HG03159 (cell line): ENCODE measurements around the gene NXPH1.

Experiments used
- ATAC-seq: cut with Tn5 transposase; IDR thresholded peaks from one replicate; pipeline ENCODE4 v1.9.1; 2021; ENCODE audit warnings: mild to moderate bottlenecking, moderate library complexity; ENCODE audit not compliant: unreplicated experiment

Gene NXPH1

DNA sequence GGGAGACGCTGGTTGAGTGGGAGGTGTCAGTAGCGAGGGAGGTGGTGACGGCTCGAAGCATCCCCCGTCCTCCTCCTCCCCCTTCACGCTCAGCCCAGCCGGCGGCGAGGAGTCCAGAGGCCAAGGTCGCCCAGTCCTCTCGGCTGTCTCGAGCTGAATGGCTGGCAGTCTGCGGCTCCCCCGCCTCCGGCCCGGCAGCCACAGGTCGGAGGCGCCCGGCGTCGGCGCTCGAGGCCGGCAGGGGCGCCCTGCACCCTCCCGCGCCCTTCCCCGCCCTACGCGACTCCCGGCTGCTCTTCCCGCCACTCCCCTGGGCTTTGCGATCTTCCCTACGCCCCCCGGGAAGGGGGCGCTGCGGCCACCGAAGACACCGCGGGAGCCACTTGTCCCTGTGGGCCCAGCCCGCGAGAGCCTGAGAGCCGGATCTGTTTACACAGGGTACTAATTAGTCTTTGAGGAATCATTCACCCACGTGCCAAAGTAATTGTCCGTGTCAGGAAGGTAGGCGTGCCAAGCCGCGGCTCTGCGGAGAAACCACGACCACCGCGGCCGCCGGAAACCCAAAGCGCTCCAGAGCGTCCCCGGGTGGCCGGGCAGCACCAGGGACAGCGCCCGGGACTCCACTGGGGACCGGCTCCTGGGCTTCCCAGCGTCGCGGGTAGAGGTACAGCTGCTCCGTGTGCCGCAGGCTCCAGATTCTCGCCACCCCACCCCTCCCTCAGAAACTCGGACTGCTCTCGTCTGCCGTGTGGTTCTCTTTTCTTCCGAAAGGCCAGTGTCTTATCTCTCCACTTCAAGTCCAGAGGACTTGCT, at the start of gene NXPH1:
NXPH1 (plus strand) TSS at position 133 of the 813 bp plus-strand sequence.
- ATAC-seq = no peak

GRCh38 chr7:8384901-8385300, 48.5 kb upstream of the NXPH1 start:
- no peak for ATAC-seq

DNA sequence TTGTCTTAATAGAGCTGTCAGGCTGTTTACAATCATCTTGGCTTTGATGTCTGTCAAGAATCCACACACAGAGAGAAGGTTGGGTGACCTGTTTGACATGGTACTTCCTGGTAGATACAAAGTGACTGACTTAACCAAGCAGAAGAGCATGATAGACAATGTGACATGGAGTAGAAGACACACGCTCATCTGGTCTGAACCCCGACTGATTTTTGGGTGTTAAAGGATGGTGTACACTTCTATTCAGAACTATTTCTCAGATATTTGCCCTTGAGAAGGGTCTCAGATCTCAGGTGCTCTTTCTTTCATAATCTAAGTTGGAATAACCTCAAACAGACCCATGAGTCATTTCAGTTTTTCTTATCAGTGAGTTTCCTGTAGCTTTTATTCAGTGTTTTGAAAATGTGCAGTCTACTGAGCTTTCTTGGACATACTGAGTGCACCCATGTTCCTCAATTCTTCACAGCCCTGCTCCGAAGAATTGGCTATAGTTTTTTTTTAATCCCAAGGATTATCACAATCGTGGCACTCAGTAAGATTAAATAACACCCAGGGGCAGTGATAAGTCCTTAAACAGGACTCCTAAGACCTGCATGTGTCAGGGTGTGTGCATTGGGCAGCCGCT, 46.4 kb upstream of the NXPH1 start:
- ATAC-seq = peak; percentile 81

GRCh38 chr7:8387551-8388256, 45.7 kb upstream of the NXPH1 start:
- peak; percentile 38 for ATAC-seq

DNA sequence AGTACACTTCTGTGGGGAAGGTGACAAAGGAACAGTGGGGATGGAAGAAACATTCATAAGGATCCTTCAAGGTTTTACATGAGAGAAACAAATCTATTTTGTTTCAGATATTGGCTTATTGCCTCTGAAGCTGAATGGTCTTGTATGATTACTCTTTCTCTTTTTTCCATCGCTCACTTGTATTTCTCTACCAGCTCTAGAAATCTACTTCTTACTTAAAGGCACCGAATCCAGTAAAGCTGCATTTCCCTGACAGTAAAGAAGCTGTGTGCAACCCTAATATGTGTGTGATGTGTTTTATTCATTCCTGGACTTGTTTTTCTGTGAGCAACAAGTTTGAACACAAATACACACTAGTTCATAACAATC, 45.2 kb upstream of the NXPH1 start:
- no peak for ATAC-seq

DNA sequence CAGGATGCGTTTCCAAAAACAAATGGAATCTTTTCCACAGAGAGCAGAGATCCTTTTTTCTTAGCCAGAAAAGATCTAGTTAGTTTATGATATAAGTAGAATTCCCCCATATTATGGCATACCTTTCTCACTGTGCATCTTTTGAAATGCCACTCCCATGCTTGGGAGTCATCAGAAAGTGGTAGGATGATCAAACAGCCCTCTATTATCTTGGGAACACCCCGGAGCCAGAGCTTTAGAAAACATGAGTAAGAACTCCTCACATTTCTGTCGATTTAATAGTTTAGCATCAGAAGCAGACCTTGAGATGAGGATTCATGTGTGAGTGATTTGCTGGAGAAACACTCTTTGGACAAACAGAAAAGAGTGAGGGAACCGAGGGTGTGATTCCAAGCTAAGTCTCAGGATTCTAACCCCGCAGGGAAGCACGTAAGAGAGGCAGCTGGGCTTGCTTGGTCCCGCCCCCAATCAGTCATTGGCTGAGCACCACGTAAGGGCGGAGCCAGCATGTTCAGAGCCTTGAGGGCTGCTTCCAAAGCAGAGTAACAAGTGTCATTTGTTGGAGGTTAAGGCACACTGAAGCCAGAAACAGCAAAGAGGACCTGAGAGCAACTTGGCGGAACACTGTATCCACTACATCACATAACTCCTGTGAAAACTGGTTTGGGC, 43.7 kb upstream of the NXPH1 start:
- ATAC-seq = no peak

DNA sequence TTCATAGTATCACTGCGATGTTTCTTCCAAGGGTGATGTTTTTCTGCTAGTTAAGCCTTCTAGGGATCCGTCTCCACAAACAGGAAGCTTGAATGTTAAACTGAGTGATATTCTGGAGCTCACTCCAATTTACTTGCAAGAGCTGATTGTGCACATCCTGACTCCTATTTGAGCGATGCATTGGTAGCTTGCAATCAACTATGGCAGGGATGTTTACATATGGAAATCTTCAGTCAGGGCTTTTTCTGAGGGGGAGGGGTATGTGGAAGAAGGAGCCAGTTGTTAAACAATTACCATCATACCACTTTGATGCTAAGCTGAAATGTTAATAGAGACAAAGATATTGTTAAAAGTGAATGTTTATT, 43.2 kb upstream of the NXPH1 start:
- ATAC-seq = no peak

DNA sequence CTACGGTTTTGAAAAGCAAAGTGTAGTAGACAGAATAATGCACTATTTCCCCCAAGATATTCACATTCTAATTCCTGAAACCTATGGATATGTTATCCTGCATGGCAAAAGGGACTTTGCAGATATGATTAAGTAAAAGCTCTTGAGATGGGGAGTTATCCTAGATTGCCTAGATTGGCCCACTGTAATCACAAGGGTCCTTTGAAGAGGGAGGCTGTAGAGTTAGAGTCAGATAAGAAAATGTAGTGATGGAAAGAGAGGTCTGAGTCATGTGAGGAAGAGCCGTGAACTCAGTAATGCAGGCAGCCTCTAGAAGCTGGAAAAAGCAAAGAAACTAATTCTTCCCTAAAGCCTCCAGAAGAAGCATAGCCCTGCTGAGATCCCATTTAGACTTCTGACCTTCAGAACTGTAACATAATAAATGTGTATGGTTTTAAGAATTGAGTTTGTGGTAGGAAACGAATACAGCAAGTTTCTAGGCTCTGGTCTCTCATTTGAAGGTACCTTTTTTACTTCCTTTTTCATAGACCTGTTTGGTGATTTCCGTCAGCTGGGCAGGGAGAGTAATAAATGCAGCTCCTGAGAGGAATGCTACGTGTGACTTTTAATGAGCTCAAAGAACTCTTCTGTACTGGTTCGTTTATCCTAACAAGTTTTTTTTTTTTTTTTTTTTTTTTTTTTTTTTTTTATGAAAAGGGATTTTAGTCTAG, 41.9 kb upstream of the NXPH1 start:
- peak; percentile 42 for ATAC-seq

DNA sequence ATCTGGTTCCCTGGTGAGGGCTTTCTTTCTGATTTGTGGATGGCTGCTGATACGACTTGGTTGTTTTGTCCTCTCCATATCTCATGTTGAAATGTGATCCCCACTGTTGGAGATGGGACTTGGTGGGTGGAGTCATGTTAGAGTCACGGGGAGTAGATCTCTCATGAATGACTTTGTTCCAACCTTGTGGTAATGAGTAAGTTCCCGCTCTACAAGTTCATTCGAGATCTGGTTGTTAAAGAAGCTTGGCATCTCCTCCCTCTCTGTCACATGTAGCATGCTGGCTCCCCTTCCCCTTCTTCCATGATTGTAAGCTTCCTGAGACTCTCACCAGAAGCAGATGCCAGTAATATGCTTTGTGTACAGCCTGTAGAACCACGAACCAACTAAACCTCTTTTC, 37.1 kb upstream of the NXPH1 start:
- ATAC-seq = no peak

GRCh38 chr7:8408871-8409270, 24.5 kb upstream of the NXPH1 start:
- no peak for ATAC-seq

- ATAC-seq = no peak
Observed at GRCh38 chr7:8411103-8411502, 22.3 kb upstream of the NXPH1 start.

- peak; percentile 53 for ATAC-seq
Observed at GRCh38 chr7:8413600-8413999, 19.8 kb upstream of the NXPH1 start.

DNA sequence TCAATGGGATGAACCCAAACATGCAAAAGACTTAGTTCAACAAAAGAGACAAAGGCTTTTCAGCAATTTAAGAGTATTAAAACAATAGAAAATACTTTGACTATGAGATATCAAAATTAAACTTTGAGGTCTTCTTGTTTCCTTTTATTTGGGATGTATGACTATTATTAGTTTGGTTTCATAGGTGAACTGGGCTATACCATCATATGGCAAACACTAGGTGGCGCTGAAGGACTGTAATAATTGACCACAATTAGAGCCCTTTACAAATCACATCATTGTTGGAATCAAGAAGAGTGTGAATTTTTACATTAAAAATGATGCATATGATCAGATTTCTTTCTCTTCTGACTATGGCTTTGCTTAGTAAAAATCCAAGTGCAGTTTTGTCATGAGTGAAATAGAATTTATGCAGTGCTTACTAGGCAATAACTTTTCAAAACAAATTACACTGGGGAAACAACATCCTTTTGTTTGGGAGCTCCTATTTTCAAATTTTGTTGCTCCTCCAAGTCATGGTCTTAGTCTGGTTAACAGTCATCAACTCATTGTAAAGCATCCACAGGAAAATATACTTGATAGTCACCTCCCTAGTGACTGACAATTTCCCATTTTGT, 14.7 kb upstream of the NXPH1 start:
- peak; percentile 80 for ATAC-seq

DNA sequence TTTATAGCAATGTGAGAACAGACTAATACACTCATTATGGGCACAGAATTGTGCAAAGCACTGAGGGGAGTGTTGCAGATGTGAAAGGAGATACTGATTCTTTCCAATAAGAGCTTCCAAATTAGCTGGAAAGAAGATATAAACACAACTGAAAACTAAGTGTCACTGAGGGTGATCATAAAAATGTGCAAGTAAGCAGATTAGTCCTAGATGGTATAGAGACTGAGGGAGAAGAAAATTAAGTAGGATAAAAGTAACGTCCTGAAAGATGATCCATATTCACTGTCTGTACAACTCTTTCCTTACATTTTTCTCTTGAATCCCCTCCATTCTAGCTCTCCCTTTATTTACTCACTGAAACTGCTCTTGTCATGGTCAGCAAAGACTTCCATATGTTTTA, 11.2 kb upstream of the NXPH1 start:
- ATAC-seq = no peak

DNA sequence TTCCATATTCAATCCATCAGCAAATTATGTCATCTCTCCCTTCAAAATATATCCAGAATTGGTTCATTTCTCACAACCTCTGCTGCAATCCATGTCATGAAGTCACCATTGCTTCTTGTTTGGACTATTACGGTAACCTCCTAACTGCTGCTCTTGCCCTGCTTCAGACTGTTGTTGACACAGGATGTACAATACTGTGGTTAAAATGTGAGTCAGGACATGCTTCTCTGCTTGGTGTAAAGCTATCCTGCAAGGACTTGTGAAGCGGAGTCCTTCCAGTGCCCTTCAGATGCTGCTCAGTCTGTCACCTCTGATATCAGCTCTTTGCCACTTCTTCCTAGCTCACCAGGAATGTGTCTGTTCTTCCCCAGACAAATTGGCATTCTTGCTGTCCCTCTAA, 10.4 kb upstream of the NXPH1 start:
- no peak for ATAC-seq

DNA sequence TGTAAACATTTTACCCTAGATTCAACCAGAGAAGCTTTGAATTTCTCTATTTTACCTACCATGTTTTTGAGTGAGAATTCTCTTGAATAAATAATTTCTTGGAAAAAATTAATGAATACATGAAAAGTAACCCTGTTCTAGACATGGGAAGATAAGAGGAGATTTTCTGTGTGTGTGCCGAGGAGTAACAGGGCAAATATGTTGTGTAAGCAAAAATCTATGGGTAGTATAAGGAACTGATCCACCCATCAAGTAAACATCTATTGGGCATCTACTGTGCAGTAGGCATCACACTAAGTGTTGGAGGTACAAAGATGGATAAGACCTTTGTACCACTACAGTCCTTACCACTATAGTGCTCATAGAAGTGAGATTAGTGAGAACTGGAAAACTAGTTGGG, 8.2 kb upstream of the NXPH1 start:
- ATAC-seq = no peak

- no peak for ATAC-seq
Observed at GRCh38 chr7:8430643-8431042, 2.8 kb upstream of the NXPH1 start.

DNA sequence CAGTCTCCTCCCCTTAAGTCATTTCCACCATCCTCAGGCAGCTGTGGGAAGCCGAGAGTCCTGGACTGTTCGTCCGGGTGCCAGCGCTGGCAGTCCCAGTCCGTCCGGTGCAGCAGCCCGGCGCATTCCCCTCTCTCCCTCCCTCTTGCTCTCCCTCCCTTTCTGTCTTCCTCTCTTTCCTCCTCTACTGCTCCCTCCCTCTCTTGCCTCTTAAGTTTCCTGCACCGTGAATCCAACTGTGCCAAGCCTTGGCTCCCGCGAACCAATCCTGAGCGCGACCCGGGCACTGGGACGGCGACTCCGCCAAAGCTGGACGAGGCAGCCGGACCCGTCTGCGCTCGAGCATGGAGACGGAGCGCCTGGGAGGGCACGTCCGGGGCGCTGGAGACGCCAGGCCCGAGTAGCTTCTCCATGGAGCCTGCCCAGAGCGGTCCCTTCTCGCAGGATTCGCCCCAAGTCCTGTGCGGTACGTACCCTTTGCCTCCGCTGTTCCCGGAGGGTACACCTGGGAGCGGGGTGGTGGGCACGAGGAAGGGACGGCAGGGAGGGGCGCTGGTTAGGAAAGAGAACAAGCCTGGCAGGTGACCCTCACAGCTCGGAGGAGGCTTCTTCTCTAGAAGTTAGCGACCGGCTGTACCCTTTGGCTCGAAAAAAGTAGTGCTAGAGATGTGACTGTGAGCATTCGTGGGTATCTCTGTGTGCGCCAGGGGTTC, 1.0 kb downstream of the NXPH1 start:
- ATAC-seq = no peak

DNA sequence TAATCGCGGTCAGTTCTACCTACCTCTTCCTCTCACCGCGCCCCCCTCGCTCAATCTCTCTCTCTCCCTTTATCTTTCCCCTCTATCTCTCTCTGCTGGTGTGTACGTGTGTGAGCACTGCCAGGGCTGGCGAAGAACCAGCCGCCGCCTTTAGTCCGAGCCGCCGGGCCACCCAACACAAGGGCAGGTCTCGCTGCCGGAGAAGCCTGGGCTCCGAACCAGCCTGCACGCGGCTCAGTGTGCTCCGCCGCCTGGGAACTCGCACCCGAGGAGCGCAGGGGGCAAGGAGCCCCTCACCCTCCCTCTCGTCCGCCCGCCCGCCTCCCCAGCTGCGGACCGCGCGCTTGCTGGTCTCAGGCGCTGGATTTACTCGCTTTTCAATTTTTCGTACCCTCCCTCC, 1.7 kb downstream of the NXPH1 start:
- ATAC-seq = no peak
